ENCODE measurements around the gene TUBG2. TPM values are rescaled to one million over a fixed set of nuclear protein-coding genes. Genes with fewer than 3 reads are reported as not detected.

The TUBG2 gene
- total RNA-seq, 1 donor, result 13.8 TPM

GRCh38 chr17:42677012-42677857, 18.2 kb downstream of the TUBG2 start:
- peak; percentile 100 for DNase-seq (ENCODE audit: insufficient read length, low spot score, missing footprints)
- H3K4me2 ChIP-seq (ENCODE audit: insufficient read depth, low read length), result peak overlapping the region; percentile 97
- H3K9me3 ChIP-seq (ENCODE audit: low read depth, low read length), result no peaks in the 10 kb centered on the region
- no peak for TF ChIP-seq CTCF (IDR thresholded peaks at IDR 0.05; ENCODE audit: extremely low read depth, low read depth, low read length)
- peaks cover 14% of the 10 kb centered on the region for H3K36me3 ChIP-seq (ENCODE audit: insufficient read depth, low read length)
- peaks cover 34% of the 10 kb centered on the region for H3K79me2 ChIP-seq (ENCODE audit: insufficient read depth, low read length)
- H3K4me3 ChIP-seq (ENCODE audit: insufficient read depth, low read length), result peak overlapping the region; percentile 96
- H3K27ac ChIP-seq (ENCODE audit: low read depth, low read length), result peak overlapping the region; percentile 94
- peaks cover 30% of the 10 kb centered on the region for H4K20me1 ChIP-seq (ENCODE audit: insufficient read depth, low read length)
- no peaks in the 10 kb centered on the region for H3K27me3 ChIP-seq (ENCODE audit: insufficient read depth, low read length)
- H2AFZ ChIP-seq (ENCODE audit: low read length), result peak overlapping the region; percentile 92
- peaks cover 50% of the 10 kb centered on the region for H3K4me1 ChIP-seq (ENCODE audit: insufficient read depth, low read length)

- H4K20me1 ChIP-seq (ENCODE audit: insufficient read depth, low read length), result peaks cover 29% of the 10 kb centered on the region
- no peak for TF ChIP-seq CTCF (IDR thresholded peaks at IDR 0.05; ENCODE audit: extremely low read depth, low read depth, low read length)
- peaks cover 5% of the 10 kb centered on the region for H3K36me3 ChIP-seq (ENCODE audit: insufficient read depth, low read length)
- H3K4me2 ChIP-seq (ENCODE audit: insufficient read depth, low read length), result peak overlapping the region; percentile 88
- H3K4me1 ChIP-seq (ENCODE audit: insufficient read depth, low read length), result peaks cover 54% of the 10 kb centered on the region
- peak overlapping the region; percentile 73 for H3K4me3 ChIP-seq (ENCODE audit: insufficient read depth, low read length)
- H3K27me3 ChIP-seq (ENCODE audit: insufficient read depth, low read length), result no peaks in the 10 kb centered on the region
- H3K79me2 ChIP-seq (ENCODE audit: insufficient read depth, low read length), result peaks cover 32% of the 10 kb centered on the region
- H3K9me3 ChIP-seq (ENCODE audit: low read depth, low read length), result no peaks in the 10 kb centered on the region
- peak; percentile 99 for DNase-seq (ENCODE audit: insufficient read length, low spot score, missing footprints)
- peak overlapping the region; percentile 92 for H2AFZ ChIP-seq (ENCODE audit: low read length)
- H3K27ac ChIP-seq (ENCODE audit: low read depth, low read length), result peak overlapping the region; percentile 94
Measured at GRCh38 chr17:42677921-42678781, 19.1 kb downstream of the TUBG2 start.

- H2AFZ ChIP-seq (ENCODE audit: low read length), result peak overlapping the region; percentile 92
- peak overlapping the region; percentile 88 for H3K4me2 ChIP-seq (ENCODE audit: insufficient read depth, low read length)
- peak overlapping the region; percentile 68 for H3K4me3 ChIP-seq (ENCODE audit: insufficient read depth, low read length)
- peaks cover 54% of the 10 kb centered on the region for H3K4me1 ChIP-seq (ENCODE audit: insufficient read depth, low read length)
- TF ChIP-seq CTCF (IDR thresholded peaks at IDR 0.05; ENCODE audit: extremely low read depth, low read depth, low read length), result no peak
- H3K79me2 ChIP-seq (ENCODE audit: insufficient read depth, low read length), result peaks cover 27% of the 10 kb centered on the region
- H3K36me3 ChIP-seq (ENCODE audit: insufficient read depth, low read length), result no peaks in the 10 kb centered on the region
- peak overlapping the region; percentile 94 for H3K27ac ChIP-seq (ENCODE audit: low read depth, low read length)
- peak; percentile 95 for DNase-seq (ENCODE audit: insufficient read length, low spot score, missing footprints)
- H3K27me3 ChIP-seq (ENCODE audit: insufficient read depth, low read length), result no peaks in the 10 kb centered on the region
- no peaks in the 10 kb centered on the region for H3K9me3 ChIP-seq (ENCODE audit: low read depth, low read length)
- peaks cover 24% of the 10 kb centered on the region for H4K20me1 ChIP-seq (ENCODE audit: insufficient read depth, low read length)
Measured at GRCh38 chr17:42678951-42679491, 19.9 kb downstream of the TUBG2 start.

Data from osteoblast (primary cell).